HepG2 (cell line): ENCODE results near the gene SHMT1. TPM values are rescaled to one million over a fixed set of nuclear protein-coding genes. Genes with fewer than 3 reads are reported as not detected.

Experiments used
- CREM ChIP-seq, 2 experiments: sonication (generic) in 1 of 2; formaldehyde crosslinking in 1 of 2; IDR thresholded peaks; 2 replicates each; pipeline versions ENCODE4 v1.4.0 to v1.6.1; 2016 to 2020; ENCODE audit warnings: antibody characterized with exemption in 1 of 2, mild to moderate bottlenecking in 1 of 2, missing genetic modification reagents in 1 of 2
- DMAP1 ChIP-seq: IDR thresholded peaks from 2 replicates; pipeline ENCODE4 v1.6.1; 2016
- DNMT1 ChIP-seq: sonication (generic); formaldehyde crosslinking; IDR thresholded peaks from 2 replicates; pipeline ENCODE4 v1.5.1; 2020; ENCODE audit warnings: mild to moderate bottlenecking, missing genetic modification reagents
- ELF1 ChIP-seq: sonication (generic); formaldehyde crosslinking; IDR thresholded peaks from 2 replicates; pipeline ENCODE4 v1.4.0; 2020; ENCODE audit warnings: missing genetic modification reagents
- HNRNPLL ChIP-seq: fragments of 200-400 bp; formaldehyde crosslinking; IDR thresholded peaks from 2 replicates; pipeline ENCODE4 v1.6.1; 2017; ENCODE audit warnings: mild to moderate bottlenecking, low read depth, low read length; ENCODE audit not compliant: poor library complexity, severe bottlenecking
- IRF2 ChIP-seq: IDR thresholded peaks from 2 replicates; pipeline ENCODE4 v1.6.1; 2018; ENCODE audit warnings: missing genetic modification reagents, missing compliant biosample characterization
- JARID2 ChIP-seq: sonication (generic); formaldehyde crosslinking; IDR thresholded peaks from 2 replicates; pipeline ENCODE4 v1.8.1; 2023; ENCODE audit warnings: missing genetic modification reagents, inconsistent platforms; ENCODE audit not compliant: insufficient replicate concordance
- NR1H2 ChIP-seq: sonication (generic); formaldehyde crosslinking; IDR thresholded peaks from 2 replicates; pipeline ENCODE4 v1.8.1; 2022; ENCODE audit warnings: low read depth, missing genetic modification reagents, borderline replicate concordance
- PHF5A ChIP-seq: IDR thresholded peaks from one replicate; pipeline ENCODE4 v1.6.1; 2018; ENCODE audit warnings: low read depth, missing genetic modification reagents; ENCODE audit not compliant: unreplicated experiment
- SP1 ChIP-seq, 2 experiments: fragments of 450-650 bp in 1 of 2; sonication (generic) in 1 of 2; formaldehyde crosslinking in 1 of 2; IDR thresholded peaks; 2 replicates each; pipeline versions ENCODE4 v1.4.0 to v1.6.1; 2016 to 2020; ENCODE audit warnings: missing genetic modification reagents in 1 of 2
- ZBTB1 ChIP-seq: sonication (generic); formaldehyde crosslinking; IDR thresholded peaks from 2 replicates; pipeline ENCODE4 v1.4.0; 2020; ENCODE audit warnings: missing genetic modification reagents, borderline replicate concordance
- ZNF317 ChIP-seq: sonication (generic); formaldehyde crosslinking; IDR thresholded peaks from 2 replicates; pipeline ENCODE4 v1.5.0; 2020; ENCODE audit warnings: mild to moderate bottlenecking, missing genetic modification reagents
- ZNF367 ChIP-seq: sonication (generic); formaldehyde crosslinking; IDR thresholded peaks from 2 replicates; pipeline ENCODE4 v1.4.0; 2020; ENCODE audit warnings: missing genetic modification reagents, borderline replicate concordance
- ZNF567 ChIP-seq: sonication (generic); formaldehyde crosslinking; IDR thresholded peaks from 2 replicates; pipeline ENCODE4 v1.8.1; 2023; ENCODE audit warnings: mild to moderate bottlenecking, missing genetic modification reagents, borderline replicate concordance
- ZNF761 ChIP-seq: sonication (generic); formaldehyde crosslinking; conservative IDR thresholded peaks from 2 replicates; pipeline ENCODE4 v1.4.0; 2020; ENCODE audit warnings: mild to moderate bottlenecking, missing genetic modification reagents
- ZNF772 ChIP-seq: sonication (generic); formaldehyde crosslinking; IDR thresholded peaks from 2 replicates; pipeline ENCODE4 v1.5.0; 2020; ENCODE audit warnings: mild to moderate bottlenecking, missing genetic modification reagents
- ZNF792 ChIP-seq: IDR thresholded peaks from 2 replicates; pipeline ENCODE4 v1.6.1; 2016
- polyA plus RNA-seq, 8 experiments: library from polyadenylated mRNA; depleted of rRNA in 3 of 8; stranded (reverse) in 7 of 8; unstranded in 1 of 8; fragments of >200 nt; fragmentation: Illumina TruSeq in 4 of 8; extraction: Trizol in 4 of 8; gene quantifications; 2 replicates each; pipeline versions ENCODE4 v1.2.1 to v1.2.3, GENCODE V29; 2011 to 2016; ENCODE audit warnings: low read depth in 4 of 8, missing spikeins in 1 of 8, mixed read lengths in 1 of 8; ENCODE audit not compliant: insufficient read depth in 1 of 8
- total RNA-seq, 5 experiments: library from RNA; depleted of rRNA; stranded (reverse); fragments of >200 nt; fragmentation: Illumina TruSeq; extraction: Trizol; gene quantifications; 2 replicates each; pipeline ENCODE4 v1.2.3, GENCODE V29; 2016; ENCODE audit warnings: low read depth in 1 of 5
- TF ChIP-seq, protein P1 (sequence below): sonication (generic); formaldehyde crosslinking; IDR thresholded peaks from 2 replicates; pipeline ENCODE4 v1.5.0; 2020; ENCODE audit warnings: mild to moderate bottlenecking, missing genetic modification reagents, borderline replicate concordance
- TF ChIP-seq, protein P2 (sequence below): sonication (generic); formaldehyde crosslinking; IDR thresholded peaks from 2 replicates; pipeline ENCODE4 v1.5.1; 2020; ENCODE audit warnings: missing genetic modification reagents, mild to moderate bottlenecking, borderline replicate concordance

SHMT1 gene
- total and polyA plus RNA-seq, 2 of the 13 experiments (the other 11 are each of a cell fraction or from before 2014, with no cell fraction given) = 21.3 to 48.8 TPM

DNA sequence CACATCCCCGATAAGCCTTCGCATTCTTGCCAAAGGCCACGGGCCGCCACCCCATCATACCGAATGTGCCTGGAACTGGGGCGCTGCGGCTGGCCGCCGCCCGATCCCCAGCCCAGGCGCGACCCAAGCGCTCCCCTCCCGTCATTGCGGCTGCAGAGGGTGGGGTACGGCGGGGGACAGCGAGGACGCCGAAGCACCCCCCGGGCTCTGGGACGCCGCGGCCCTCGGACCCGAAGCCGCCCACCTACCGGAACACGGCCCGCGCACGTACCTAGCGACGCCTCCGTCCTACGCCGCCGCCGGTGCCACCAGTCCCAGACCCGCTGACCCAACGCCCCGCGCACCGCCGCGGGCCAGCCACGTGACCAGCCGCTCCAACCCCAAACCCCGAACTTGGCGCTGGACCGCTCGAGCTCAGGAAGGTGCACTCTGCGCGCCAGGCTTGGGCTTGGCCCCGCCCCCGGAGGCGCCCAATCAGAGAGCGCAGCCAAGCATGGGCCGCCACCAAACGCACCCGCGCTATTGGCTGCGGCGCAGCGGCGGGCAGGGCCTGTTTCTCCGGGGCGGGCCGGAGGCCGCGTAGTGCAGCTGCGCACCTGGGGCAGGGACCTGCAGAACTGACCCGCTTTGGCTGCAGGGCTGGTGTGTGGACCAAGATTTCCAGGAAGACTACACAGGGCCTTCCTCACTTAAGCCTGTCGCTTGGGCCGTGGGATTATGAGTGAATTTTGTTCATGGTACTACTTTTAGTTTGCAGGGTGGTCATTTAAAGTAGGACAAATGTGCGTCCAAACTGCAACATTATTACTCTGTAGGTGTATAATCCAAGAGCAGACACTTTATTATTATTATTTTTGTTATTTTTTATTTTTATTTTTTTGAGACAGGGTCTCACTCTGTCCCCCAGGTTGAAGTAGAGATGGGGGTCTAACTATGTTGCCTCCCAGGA is at the start of gene SHMT1 (continued):
- peak; percentile 19; the same call in 1 of the 2 replicates for TF ChIP-seq ZNF772 (CRISPR knock-in tag)
- no peak for TF ChIP-seq SP1 (IDR thresholded peaks at IDR 0.05)
- TF ChIP-seq SP1 (CRISPR knock-in tag; IDR thresholded peaks at IDR 0.05) = peak; percentile 74
- TF ChIP-seq JARID2 = no peak
- TF ChIP-seq ZNF792 = peak; percentile 67
- TF ChIP-seq HNRNPLL = peak; percentile 98
- TF ChIP-seq NR1H2 (CRISPR knock-in tag) = no peak
- TF ChIP-seq, protein P1, sequence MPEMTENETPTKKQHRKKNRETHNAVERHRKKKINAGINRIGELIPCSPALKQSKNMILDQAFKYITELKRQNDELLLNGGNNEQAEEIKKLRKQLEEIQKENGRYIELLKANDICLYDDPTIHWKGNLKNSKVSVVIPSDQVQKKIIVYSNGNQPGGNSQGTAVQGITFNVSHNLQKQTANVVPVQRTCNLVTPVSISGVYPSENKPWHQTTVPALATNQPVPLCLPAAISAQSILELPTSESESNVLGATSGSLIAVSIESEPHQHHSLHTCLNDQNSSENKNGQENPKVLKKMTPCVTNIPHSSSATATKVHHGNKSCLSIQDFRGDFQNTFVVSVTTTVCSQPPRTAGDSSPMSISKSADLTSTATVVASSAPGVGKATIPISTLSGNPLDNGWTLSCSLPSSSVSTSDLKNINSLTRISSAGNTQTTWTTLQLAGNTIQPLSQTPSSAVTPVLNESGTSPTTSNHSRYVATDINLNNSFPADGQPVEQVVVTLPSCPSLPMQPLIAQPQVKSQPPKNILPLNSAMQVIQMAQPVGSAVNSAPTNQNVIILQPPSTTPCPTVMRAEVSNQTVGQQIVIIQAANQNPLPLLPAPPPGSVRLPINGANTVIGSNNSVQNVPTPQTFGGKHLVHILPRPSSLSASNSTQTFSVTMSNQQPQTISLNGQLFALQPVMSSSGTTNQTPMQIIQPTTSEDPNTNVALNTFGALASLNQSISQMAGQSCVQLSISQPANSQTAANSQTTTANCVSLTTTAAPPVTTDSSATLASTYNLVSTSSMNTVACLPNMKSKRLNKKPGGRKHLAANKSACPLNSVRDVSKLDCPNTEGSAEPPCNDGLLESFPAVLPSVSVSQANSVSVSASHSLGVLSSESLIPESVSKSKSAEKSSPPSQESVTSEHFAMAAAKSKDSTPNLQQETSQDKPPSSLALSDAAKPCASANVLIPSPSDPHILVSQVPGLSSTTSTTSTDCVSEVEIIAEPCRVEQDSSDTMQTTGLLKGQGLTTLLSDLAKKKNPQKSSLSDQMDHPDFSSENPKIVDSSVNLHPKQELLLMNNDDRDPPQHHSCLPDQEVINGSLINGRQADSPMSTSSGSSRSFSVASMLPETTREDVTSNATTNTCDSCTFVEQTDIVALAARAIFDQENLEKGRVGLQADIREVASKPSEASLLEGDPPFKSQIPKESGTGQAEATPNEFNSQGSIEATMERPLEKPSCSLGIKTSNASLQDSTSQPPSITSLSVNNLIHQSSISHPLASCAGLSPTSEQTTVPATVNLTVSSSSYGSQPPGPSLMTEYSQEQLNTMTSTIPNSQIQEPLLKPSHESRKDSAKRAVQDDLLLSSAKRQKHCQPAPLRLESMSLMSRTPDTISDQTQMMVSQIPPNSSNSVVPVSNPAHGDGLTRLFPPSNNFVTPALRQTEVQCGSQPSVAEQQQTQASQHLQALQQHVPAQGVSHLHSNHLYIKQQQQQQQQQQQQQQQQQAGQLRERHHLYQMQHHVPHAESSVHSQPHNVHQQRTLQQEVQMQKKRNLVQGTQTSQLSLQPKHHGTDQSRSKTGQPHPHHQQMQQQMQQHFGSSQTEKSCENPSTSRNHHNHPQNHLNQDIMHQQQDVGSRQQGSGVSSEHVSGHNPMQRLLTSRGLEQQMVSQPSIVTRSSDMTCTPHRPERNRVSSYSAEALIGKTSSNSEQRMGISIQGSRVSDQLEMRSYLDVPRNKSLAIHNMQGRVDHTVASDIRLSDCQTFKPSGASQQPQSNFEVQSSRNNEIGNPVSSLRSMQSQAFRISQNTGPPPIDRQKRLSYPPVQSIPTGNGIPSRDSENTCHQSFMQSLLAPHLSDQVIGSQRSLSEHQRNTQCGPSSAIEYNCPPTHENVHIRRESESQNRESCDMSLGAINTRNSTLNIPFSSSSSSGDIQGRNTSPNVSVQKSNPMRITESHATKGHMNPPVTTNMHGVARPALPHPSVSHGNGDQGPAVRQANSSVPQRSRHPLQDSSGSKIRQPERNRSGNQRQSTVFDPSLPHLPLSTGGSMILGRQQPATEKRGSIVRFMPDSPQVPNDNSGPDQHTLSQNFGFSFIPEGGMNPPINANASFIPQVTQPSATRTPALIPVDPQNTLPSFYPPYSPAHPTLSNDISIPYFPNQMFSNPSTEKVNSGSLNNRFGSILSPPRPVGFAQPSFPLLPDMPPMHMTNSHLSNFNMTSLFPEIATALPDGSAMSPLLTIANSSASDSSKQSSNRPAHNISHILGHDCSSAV = no peak
- TF ChIP-seq ZBTB1 (CRISPR knock-in tag) = no peak
- TF ChIP-seq DNMT1 (CRISPR knock-in tag) = peak; percentile 49; the same call in 1 of the 2 replicates
- no peak for TF ChIP-seq CREM (IDR thresholded peaks at IDR 0.05)
- TF ChIP-seq CREM (CRISPR knock-in tag; IDR thresholded peaks at IDR 0.05) = no peak
- no peak for TF ChIP-seq PHF5A (CRISPR knock-in tag)
- peak; percentile 46; the same call in 1 of the 2 replicates for TF ChIP-seq IRF2 (CRISPR knock-in tag)
- TF ChIP-seq ZNF761 (CRISPR knock-in tag) = peak; percentile 80; the same call in 1 of the 2 replicates
- TF ChIP-seq, protein P2, sequence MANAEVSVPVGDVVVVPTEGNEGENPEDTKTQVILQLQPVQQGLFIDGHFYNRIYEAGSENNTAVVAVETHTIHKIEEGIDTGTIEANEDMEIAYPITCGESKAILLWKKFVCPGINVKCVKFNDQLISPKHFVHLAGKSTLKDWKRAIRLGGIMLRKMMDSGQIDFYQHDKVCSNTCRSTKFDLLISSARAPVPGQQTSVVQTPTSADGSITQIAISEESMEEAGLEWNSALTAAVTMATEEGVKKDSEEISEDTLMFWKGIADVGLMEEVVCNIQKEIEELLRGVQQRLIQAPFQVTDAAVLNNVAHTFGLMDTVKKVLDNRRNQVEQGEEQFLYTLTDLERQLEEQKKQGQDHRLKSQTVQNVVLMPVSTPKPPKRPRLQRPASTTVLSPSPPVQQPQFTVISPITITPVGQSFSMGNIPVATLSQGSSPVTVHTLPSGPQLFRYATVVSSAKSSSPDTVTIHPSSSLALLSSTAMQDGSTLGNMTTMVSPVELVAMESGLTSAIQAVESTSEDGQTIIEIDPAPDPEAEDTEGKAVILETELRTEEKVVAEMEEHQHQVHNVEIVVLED = peak; percentile 82
- no peak for TF ChIP-seq ELF1 (CRISPR knock-in tag)
- TF ChIP-seq ZNF317 (CRISPR knock-in tag) = no peak
- 0 out of 2 replicates have a peak, but pooled peaks have one; percentile 44 for TF ChIP-seq ZNF367 (CRISPR knock-in tag)
- TF ChIP-seq DMAP1 = peak; percentile 75; the same call in 1 of the 2 replicates
- TF ChIP-seq ZNF567 (CRISPR knock-in tag) = no peak; the same call in 1 of the 2 replicates
